HCT116 (cell line): Measurements from ENCODE around the gene GJC1. TPM values are rescaled to one million over a fixed set of nuclear protein-coding genes. Genes with fewer than 3 reads are reported as not detected.

Experiments
- ATAC-seq: fragments of 200-7000 bp; cut with Tn5 transposase; 2 replicates; pipeline ENCODE4 v1.9.1; 2020; ENCODE audit warnings: mild to moderate bottlenecking, moderate library complexity
- BruUV-seq: library from RNA; stranded (reverse); fragments of 400-500 nt; replicated peaks from 2 replicates; lab custom pipeline; 2021; lab: Mats Ljungman, UMichigan
- CTCF ChIA-PET: fragments of 300-600 bp; sonication (Branson Sonifier 250); formaldehyde crosslinking; loops from one replicate; lab custom pipeline; 2021; ENCODE audit warnings: antibody characterized with exemption; lab: Charles Lee
- POLR2A ChIA-PET: fragments of 300-600, 350-600 bp; sonication (Branson Sonifier 250); formaldehyde crosslinking; loops from one replicate; lab custom pipeline; 2021; ENCODE audit warnings: antibody characterized with exemption; lab: Charles Lee
- RAD21 ChIA-PET, 2 experiments: fragments of 300-600 bp; sonication (Branson Sonifier 250); formaldehyde crosslinking; loops; one replicate each; lab custom pipeline; 2023; ENCODE audit warnings: low total read pairs in 2 of 2; ENCODE audit not compliant: uncharacterized antibody in 2 of 2, unreplicated experiment in 2 of 2, low non-redundant PET in 1 of 2; lab: Charles Lee
- DNase-seq: peaks from one replicate; pipeline ENCODE4 v3.0.0-alpha.2; 2010; ENCODE audit warnings: low read depth, low spot score
- H2AFZ ChIP-seq: fragments of 200-600 bp; shearing (Covaris generic), sonication (generic); 2 replicates; pipeline ENCODE4 v1.6.1; 2017; ENCODE audit warnings: low read depth, mixed run types, mixed read lengths, antibody characterized with exemption, low read length; ENCODE audit not compliant: poor library complexity, severe bottlenecking
- H3K27ac ChIP-seq: 2 replicates; pipeline ENCODE4 v1.5.1; 2012; ENCODE audit warnings: low read depth, low read length
- H3K27me3 ChIP-seq: fragments of 200-600 bp; sonication (generic); 2 replicates; pipeline ENCODE4 v1.6.1; 2016; ENCODE audit warnings: mixed run types, low read length, mixed read lengths; ENCODE audit not compliant: insufficient read depth
- H3K36me3 ChIP-seq, 2 experiments: fragments of 200-500 bp in 1 of 2; fragments of 200-600 bp in 1 of 2; sonication (Bioruptor generic) in 1 of 2; sonication (generic) in 1 of 2; 2 replicates each; pipeline versions ENCODE4 v1.5.1 to v1.6.1; 2014 to 2016; ENCODE audit warnings: low read length in 2 of 2, inconsistent platforms in 1 of 2, mixed read lengths in 1 of 2, mixed run types in 1 of 2; ENCODE audit not compliant: insufficient read depth in 2 of 2, control insufficient read depth in 1 of 2
- H3K4me1 ChIP-seq, 2 experiments: fragments of 200-600 bp in 1 of 2; sonication (generic) in 1 of 2; 2 replicates each; pipeline versions ENCODE4 v1.5.1 to v1.6.1; 2012 to 2017; ENCODE audit warnings: low read length in 2 of 2, inconsistent platforms in 1 of 2, mild to moderate bottlenecking in 1 of 2, mixed read lengths in 1 of 2, mixed run types in 1 of 2, moderate library complexity in 1 of 2; ENCODE audit not compliant: insufficient read depth in 2 of 2, control insufficient read depth in 1 of 2
- H3K4me2 ChIP-seq: fragments of 200-600 bp; sonication (generic); 2 replicates; pipeline ENCODE4 v1.6.1; 2017; ENCODE audit warnings: mixed run types, low read length, mixed read lengths
- H3K4me3 ChIP-seq, 2 experiments: fragments of 200-600 bp in 1 of 2; sonication (generic) in 1 of 2; replicated peaks in 1 of 2; 2 replicates each; pipeline ENCODE4 v1.5.1; 2011 to 2016; ENCODE audit warnings: low read length in 2 of 2, control low read depth in 1 of 2, low read depth in 1 of 2, mild to moderate bottlenecking in 1 of 2, mixed read lengths in 1 of 2, mixed run types in 1 of 2
- H3K79me2 ChIP-seq: fragments of 200-600 bp; sonication (generic); 2 replicates; pipeline ENCODE4 v1.6.1; 2017; ENCODE audit warnings: mild to moderate bottlenecking, mixed run types, low read length, moderate library complexity, mixed read lengths; ENCODE audit not compliant: insufficient read depth
- H3K9ac ChIP-seq: fragments of 200-600 bp; sonication (generic); 2 replicates; pipeline ENCODE4 v1.6.1; 2016; ENCODE audit warnings: low read length, mixed read lengths
- H3K9me2 ChIP-seq: fragments of 200-600 bp; sonication (generic), shearing (Covaris generic); 2 replicates; pipeline ENCODE4 v1.6.1; 2017; ENCODE audit warnings: mixed run types, mild to moderate bottlenecking, moderate library complexity; ENCODE audit not compliant: insufficient read depth
- H3K9me3 ChIP-seq, 2 experiments: fragments of 200-500 bp in 1 of 2; fragments of 200-600 bp in 1 of 2; sonication (Bioruptor generic) in 1 of 2; sonication (generic) in 1 of 2; 2 replicates each; pipeline ENCODE4 v1.6.1; 2014 to 2017; ENCODE audit warnings: low read length in 2 of 2, mixed read lengths in 2 of 2, inconsistent platforms in 1 of 2, low read depth in 1 of 2, mild to moderate bottlenecking in 1 of 2, mixed run types in 1 of 2, moderate library complexity in 1 of 2; ENCODE audit not compliant: control insufficient read depth in 1 of 2, insufficient read depth in 1 of 2
- H4K20me1 ChIP-seq: fragments of 200-600 bp; sonication (generic), shearing (Covaris generic); 2 replicates; pipeline ENCODE4 v1.6.1; 2017; ENCODE audit warnings: mixed run types, mild to moderate bottlenecking, moderate library complexity; ENCODE audit not compliant: insufficient read depth
- CBX3 ChIP-seq: IDR thresholded peaks from 2 replicates; pipeline ENCODE4 v1.6.1; 2012; ENCODE audit warnings: low read depth
- CEBPB ChIP-seq: IDR thresholded peaks from 2 replicates; pipeline ENCODE4 v1.6.1; 2012; ENCODE audit warnings: low read depth
- EGR1 ChIP-seq: IDR thresholded peaks from 2 replicates; pipeline ENCODE4 v1.6.1; 2012; ENCODE audit warnings: low read depth
- ELF1 ChIP-seq: IDR thresholded peaks from 2 replicates; pipeline ENCODE4 v1.6.1; 2012; ENCODE audit warnings: low read depth, borderline replicate concordance
- EZH2 ChIP-seq: fragments of 200-600 bp; sonication (generic); IDR thresholded peaks from 2 replicates; pipeline ENCODE4 v1.6.1; 2017; ENCODE audit warnings: antibody characterized with exemption, mixed run types
- EZH2phosphoT487 ChIP-seq: fragments of 200-600 bp; IDR thresholded peaks from 2 replicates; pipeline ENCODE4 v1.6.1; 2018; ENCODE audit warnings: antibody characterized with exemption, borderline replicate concordance
- JUND ChIP-seq: IDR thresholded peaks from 2 replicates; pipeline ENCODE4 v1.6.1; 2012
- POLR2A ChIP-seq: IDR thresholded peaks from 2 replicates; pipeline ENCODE4 v1.7.0; 2011; ENCODE audit warnings: borderline replicate concordance; ENCODE audit not compliant: insufficient read depth, insufficient read length; ENCODE audit errors: extremely low read depth
- POLR2AphosphoS5 ChIP-seq: IDR thresholded peaks from 2 replicates; pipeline ENCODE4 v1.6.1; 2011; ENCODE audit warnings: mild to moderate bottlenecking, low read depth, low read length, moderate library complexity
- REST ChIP-seq: IDR thresholded peaks from 2 replicates; pipeline ENCODE4 v1.6.1; 2012; ENCODE audit warnings: low read depth
- SIN3A ChIP-seq: IDR thresholded peaks from 2 replicates; pipeline ENCODE4 v1.6.1; 2012; ENCODE audit warnings: low read depth
- SRF ChIP-seq: IDR thresholded peaks from 2 replicates; pipeline ENCODE4 v1.6.1; 2012; ENCODE audit warnings: low read depth
- TCF7L2 ChIP-seq: IDR thresholded peaks from 2 replicates; pipeline ENCODE4 v1.7.0; 2011; ENCODE audit warnings: borderline replicate concordance, inconsistent platforms; ENCODE audit not compliant: insufficient read depth, insufficient read length; ENCODE audit errors: extremely low read depth
- ZNF274 ChIP-seq: fragments of 200-500 bp; sonication (Bioruptor generic); IDR thresholded peaks from 2 replicates; pipeline ENCODE4 v1.6.1; 2014; ENCODE audit warnings: mild to moderate bottlenecking, low read depth, low read length, inconsistent platforms
- intact Hi-C: fragments of 100-400 bp; cut with micrococcal nuclease; formaldehyde crosslinking; loops from 2 replicates; pipeline ENCODE4 v1.10.0; 2022
- total RNA-seq: library from RNA; stranded (reverse); gene quantifications from one replicate; pipeline ENCODE4 v1.2.1, GENCODE V29; 2021; ENCODE audit not compliant: unreplicated experiment
- TF ChIP-seq, protein P1 (sequence below): IDR thresholded peaks from 2 replicates; pipeline ENCODE4 v1.6.1; 2012

Gene GJC1
- total RNA-seq, 1 experiment from 2014 or later = 62.4 TPM

DNA sequence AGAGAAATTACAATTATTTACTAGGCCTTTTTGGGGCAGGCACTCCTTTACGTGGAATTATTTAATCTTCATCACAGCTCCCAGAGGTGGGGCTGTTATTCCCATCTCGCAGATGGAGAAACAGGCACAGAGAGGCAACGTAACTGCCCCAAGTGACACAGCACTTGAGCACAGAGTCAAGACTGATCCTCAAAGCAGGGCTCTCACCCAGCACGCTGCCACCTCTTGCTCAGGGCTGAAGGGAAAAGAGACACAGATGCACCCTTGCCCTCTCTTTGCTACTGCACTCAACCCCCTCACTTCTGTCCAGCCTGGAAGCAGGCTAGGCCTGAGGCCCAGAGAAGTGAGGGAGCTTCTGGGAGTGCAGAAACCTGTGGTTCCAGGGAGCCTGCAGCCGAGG is 66.9 kb downstream of the GJC1 start:
- H3K4me3 ChIP-seq = no peak overlapping the region
- H2AFZ ChIP-seq = no peak overlapping the region
- no TSS peak for BruUV-seq
- no peak for ATAC-seq
- ChIA-PET POLR2A (interaction anchor here (0.7 kb wide), 1 partner anchor 12 kb away, joined by 3 read pairs; no protein-coding TSS in a partner anchor), CTCF (no interaction called here), RAD21 (interaction anchor here in 1 of 2 experiments (0.6 kb wide), 1 partner anchor 21 kb away, joined by 3 read pairs; no protein-coding TSS in a partner anchor)
- H3K36me3 ChIP-seq = no peaks in the 10 kb centered on the region
- no peaks in the 10 kb centered on the region for H3K9me2 ChIP-seq
- peaks cover 6 to 9% of the 10 kb centered on the region in 2 experiments; a peak in 3 of 4 replicates for H3K4me1 ChIP-seq
- DNase-seq = no peak
- H3K79me2 ChIP-seq = no peaks in the 10 kb centered on the region
- TF ChIP-seq POLR2AphosphoS5 (no peak), CBX3 (no peak), TCF7L2 (no peak), CEBPB (no peak), POLR2A (no peak), ZNF274 (no peak), EZH2 (no peak), EGR1 (no peak), SIN3A (no peak), REST (no peak), SRF (no peak), ELF1 (no peak), JUND (no peak), EZH2phosphoT487 (no peak)
- TF ChIP-seq, protein P1, sequence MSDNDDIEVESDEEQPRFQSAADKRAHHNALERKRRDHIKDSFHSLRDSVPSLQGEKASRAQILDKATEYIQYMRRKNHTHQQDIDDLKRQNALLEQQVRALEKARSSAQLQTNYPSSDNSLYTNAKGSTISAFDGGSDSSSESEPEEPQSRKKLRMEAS = no peak
- no peak overlapping the region for H3K9ac ChIP-seq
- no peak overlapping the region for H3K4me2 ChIP-seq
- no peaks in the 10 kb centered on the region for H4K20me1 ChIP-seq
- intact Hi-C loops = no loop called here
- H3K9me3 ChIP-seq = no peaks in the 10 kb centered on the region
- no peaks in the 10 kb centered on the region for H3K27me3 ChIP-seq
- no peak overlapping the region for H3K27ac ChIP-seq
